DND-41 (cell line): ENCODE data around the gene CPED1.

Source experiments
- ATAC-seq: fragments of 200-7000 bp; cut with Tn5 transposase; 3 replicates; pipeline ENCODE4 v1.9.1; 2021; ENCODE audit warnings: low read depth; ENCODE audit not compliant: insufficient read depth
- DNase-seq: peaks from one replicate; pipeline ENCODE4 v3.0.0-alpha.2; 2020
- H2AFZ ChIP-seq: 2 replicates; pipeline ENCODE4 v1.6.0; 2012; ENCODE audit warnings: low read depth, low read length
- H3K27ac ChIP-seq: 2 replicates; pipeline ENCODE4 v1.5.1; 2012; ENCODE audit warnings: low read length, inconsistent platforms
- H3K27me3 ChIP-seq: fragments of 200-600 bp; sonication (generic); 2 replicates; pipeline ENCODE4 v1.6.0; 2012; ENCODE audit warnings: low read length, mild to moderate bottlenecking, inconsistent platforms; ENCODE audit not compliant: insufficient read depth, poor library complexity
- H3K36me3 ChIP-seq: 2 replicates; pipeline ENCODE4 v1.5.1; 2012; ENCODE audit warnings: low read length, inconsistent platforms; ENCODE audit not compliant: insufficient read depth
- H3K4me1 ChIP-seq: 2 replicates; pipeline ENCODE4 v1.5.1; 2012; ENCODE audit warnings: mild to moderate bottlenecking, low read length; ENCODE audit not compliant: insufficient read depth
- H3K4me2 ChIP-seq: 2 replicates; pipeline ENCODE4 v1.6.0; 2012; ENCODE audit warnings: mild to moderate bottlenecking, moderate library complexity, low read length, inconsistent platforms; ENCODE audit not compliant: insufficient read depth
- H3K4me3 ChIP-seq, 2 experiments: fragments of 200-600 bp in 1 of 2; shearing (Covaris generic) in 1 of 2; 2 replicates each; pipeline ENCODE4 v1.5.1; 2012 to 2016; ENCODE audit warnings: inconsistent platforms in 2 of 2, low read length in 2 of 2, mild to moderate bottlenecking in 2 of 2, low read depth in 1 of 2, moderate library complexity in 1 of 2
- H3K79me2 ChIP-seq: 2 replicates; pipeline ENCODE4 v1.6.0; 2012; ENCODE audit warnings: low read length, inconsistent platforms; ENCODE audit not compliant: insufficient read depth
- H3K9ac ChIP-seq: 2 replicates; pipeline ENCODE4 v1.6.0; 2012; ENCODE audit warnings: low read depth, mild to moderate bottlenecking, inconsistent platforms, low read length, moderate library complexity
- H3K9me3 ChIP-seq: 2 replicates; pipeline ENCODE4 v1.5.1; 2012; ENCODE audit warnings: low read length, moderate library complexity, mild to moderate bottlenecking, inconsistent platforms; ENCODE audit not compliant: insufficient read depth, severe bottlenecking
- H4K20me1 ChIP-seq: 2 replicates; pipeline ENCODE4 v1.6.0; 2012; ENCODE audit warnings: low read length; ENCODE audit not compliant: insufficient read depth
- EZH2 ChIP-seq: IDR thresholded peaks from 3 replicates; pipeline ENCODE4 v1.6.1; 2012; ENCODE audit warnings: borderline replicate concordance, low read depth, mild to moderate bottlenecking, moderate library complexity, low read length, inconsistent platforms; ENCODE audit not compliant: severe bottlenecking
- TF ChIP-seq, protein P1 (sequence below): IDR thresholded peaks from 2 replicates; pipeline ENCODE4 v1.5.1; 2012; ENCODE audit warnings: borderline replicate concordance, low read length, moderate library complexity, mild to moderate bottlenecking; ENCODE audit not compliant: poor library complexity, severe bottlenecking; ENCODE audit errors: extremely low read depth

CPED1 gene

DNA sequence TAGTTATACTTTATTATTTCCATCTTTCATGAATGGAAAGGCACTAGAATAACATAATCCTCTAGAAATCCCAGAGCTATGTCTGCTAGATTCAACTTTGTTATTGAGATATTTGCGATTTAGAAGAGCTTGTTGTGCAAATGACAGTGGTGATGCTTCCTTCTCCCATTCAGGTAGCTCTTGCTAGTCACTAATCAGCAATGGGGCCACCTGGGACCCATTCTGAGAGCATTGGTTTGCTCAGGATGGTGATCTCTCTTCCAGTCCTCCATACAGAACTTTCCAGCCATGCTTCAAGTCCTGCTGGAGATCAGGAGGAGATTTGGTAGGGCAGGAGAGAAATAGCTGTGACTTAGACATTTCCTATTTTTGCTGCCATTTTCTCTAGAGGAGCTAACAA is 274.5 kb downstream of the CPED1 start:
- TF ChIP-seq EZH2, result no peak
- TF ChIP-seq, protein P1, sequence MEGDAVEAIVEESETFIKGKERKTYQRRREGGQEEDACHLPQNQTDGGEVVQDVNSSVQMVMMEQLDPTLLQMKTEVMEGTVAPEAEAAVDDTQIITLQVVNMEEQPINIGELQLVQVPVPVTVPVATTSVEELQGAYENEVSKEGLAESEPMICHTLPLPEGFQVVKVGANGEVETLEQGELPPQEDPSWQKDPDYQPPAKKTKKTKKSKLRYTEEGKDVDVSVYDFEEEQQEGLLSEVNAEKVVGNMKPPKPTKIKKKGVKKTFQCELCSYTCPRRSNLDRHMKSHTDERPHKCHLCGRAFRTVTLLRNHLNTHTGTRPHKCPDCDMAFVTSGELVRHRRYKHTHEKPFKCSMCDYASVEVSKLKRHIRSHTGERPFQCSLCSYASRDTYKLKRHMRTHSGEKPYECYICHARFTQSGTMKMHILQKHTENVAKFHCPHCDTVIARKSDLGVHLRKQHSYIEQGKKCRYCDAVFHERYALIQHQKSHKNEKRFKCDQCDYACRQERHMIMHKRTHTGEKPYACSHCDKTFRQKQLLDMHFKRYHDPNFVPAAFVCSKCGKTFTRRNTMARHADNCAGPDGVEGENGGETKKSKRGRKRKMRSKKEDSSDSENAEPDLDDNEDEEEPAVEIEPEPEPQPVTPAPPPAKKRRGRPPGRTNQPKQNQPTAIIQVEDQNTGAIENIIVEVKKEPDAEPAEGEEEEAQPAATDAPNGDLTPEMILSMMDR, result no peak
- no peaks in the 10 kb centered on the region for H4K20me1 ChIP-seq
- no peak overlapping the region for H3K27ac ChIP-seq
- no peak overlapping the region for H3K4me3 ChIP-seq
- no peaks in the 10 kb centered on the region for H3K79me2 ChIP-seq
- H3K27me3 ChIP-seq, result no peaks in the 10 kb centered on the region
- no peaks in the 10 kb centered on the region for H3K4me1 ChIP-seq
- no peak for ATAC-seq
- no peak overlapping the region for H3K4me2 ChIP-seq
- no peak for DNase-seq
- no peak overlapping the region for H2AFZ ChIP-seq
- no peak overlapping the region for H3K9ac ChIP-seq
- H3K9me3 ChIP-seq, result no peaks in the 10 kb centered on the region
- H3K36me3 ChIP-seq, result no peaks in the 10 kb centered on the region

DNA sequence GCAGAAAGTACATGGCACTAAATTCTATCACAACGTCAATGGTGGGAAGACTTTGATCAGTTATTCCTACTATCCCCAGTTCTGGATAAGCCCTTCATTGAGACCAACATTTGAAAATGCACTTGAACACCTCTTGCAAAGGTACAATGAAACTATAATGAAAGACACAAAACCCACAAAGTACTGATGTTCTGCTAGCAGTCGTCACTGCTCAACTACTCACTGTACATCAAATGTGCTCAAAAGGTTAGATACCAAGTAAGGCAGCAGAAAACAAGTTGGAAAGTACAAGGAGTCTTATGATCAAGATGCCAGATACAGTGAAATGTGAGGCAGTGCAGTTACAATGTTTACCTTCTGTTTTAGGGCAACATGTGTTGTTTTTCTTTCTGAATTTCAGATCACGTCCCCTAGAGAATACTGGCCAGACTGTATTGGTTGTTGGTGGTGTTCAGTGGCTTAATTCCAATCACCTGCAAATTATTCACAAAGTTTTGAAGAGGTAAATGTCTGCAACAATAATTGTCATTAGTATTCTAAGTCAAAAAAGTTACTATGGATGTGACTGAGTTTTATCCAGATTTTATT is 277.9 kb downstream of the CPED1 start:
- ATAC-seq (no peak), DNase-seq (no peak)
- no peak for TF ChIP-seq EZH2
- TF ChIP-seq, protein P1, result no peak
- H3K4me2 ChIP-seq, result no peak overlapping the region
- H4K20me1 ChIP-seq, result no peaks in the 10 kb centered on the region
- no peak overlapping the region for H3K4me3 ChIP-seq
- no peak overlapping the region for H2AFZ ChIP-seq
- H3K79me2 ChIP-seq, result no peaks in the 10 kb centered on the region
- H3K27ac ChIP-seq, result no peak overlapping the region
- H3K27me3 ChIP-seq, result no peaks in the 10 kb centered on the region
- H3K4me1 ChIP-seq, result no peaks in the 10 kb centered on the region
- H3K9ac ChIP-seq, result no peak overlapping the region
- H3K36me3 ChIP-seq, result no peaks in the 10 kb centered on the region
- no peaks in the 10 kb centered on the region for H3K9me3 ChIP-seq

DNA sequence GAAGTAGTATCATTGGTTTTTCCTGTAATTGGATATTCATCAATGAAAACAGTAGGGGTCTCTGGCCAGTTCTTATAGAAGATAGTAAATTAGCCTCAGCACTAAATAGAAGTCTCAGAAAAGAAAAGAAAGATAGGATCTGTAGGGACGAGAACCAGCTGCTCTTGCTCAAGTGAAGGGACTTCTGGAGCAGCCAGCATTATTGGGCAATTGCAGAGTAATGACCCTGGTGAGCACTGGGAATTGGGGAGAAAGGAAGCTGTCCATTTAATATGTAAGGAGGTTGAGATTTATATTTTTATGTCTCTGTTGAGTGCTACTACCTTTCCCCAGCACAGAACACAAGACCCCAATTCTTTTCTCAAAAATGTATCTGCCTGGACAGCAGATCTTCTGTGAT is 279.1 kb downstream of the CPED1 start:
- Histone ChIP-seq H4K20me1 (no peaks in the 10 kb centered on the region), H3K4me1 (no peaks in the 10 kb centered on the region), H3K36me3 (no peaks in the 10 kb centered on the region), H3K79me2 (no peaks in the 10 kb centered on the region), H3K4me3 (no peak overlapping the region), H3K27ac (no peak overlapping the region), H3K9me3 (no peaks in the 10 kb centered on the region), H3K9ac (no peak overlapping the region), H3K27me3 (no peaks in the 10 kb centered on the region), H3K4me2 (no peak overlapping the region), H2AFZ (no peak overlapping the region)
- no peak for DNase-seq
- TF ChIP-seq, protein P1, result no peak
- ATAC-seq, result no peak

DNA sequence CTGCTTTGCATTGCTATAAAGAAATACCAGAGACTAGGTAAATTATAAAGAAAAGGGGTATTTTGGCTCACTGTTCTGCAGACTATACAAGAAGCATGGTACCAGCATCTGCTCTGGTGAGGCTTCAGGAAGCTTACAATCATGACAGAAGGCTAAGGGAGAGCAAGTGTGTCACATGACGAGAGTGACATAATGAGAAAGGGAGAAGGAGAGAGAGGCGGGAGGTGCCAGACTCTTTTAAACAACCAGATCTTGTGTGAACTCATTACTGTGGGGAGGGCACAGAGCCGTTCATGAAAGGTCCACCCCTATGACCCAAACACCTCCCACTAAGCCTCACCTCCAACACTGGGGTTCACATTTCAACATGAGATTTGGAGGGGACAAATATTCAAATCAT is 281.3 kb downstream of the CPED1 start:
- no peak for ATAC-seq
- H3K27ac ChIP-seq, result no peak overlapping the region

More for the DNA sequence above, 281.3 kb downstream of the CPED1 start:
- no peaks in the 10 kb centered on the region for H3K27me3 ChIP-seq
- no peaks in the 10 kb centered on the region for H3K36me3 ChIP-seq
- no peaks in the 10 kb centered on the region for H3K79me2 ChIP-seq
- H4K20me1 ChIP-seq, result no peaks in the 10 kb centered on the region
- no peak overlapping the region for H3K4me2 ChIP-seq
- DNase-seq, result no peak
- H3K4me1 ChIP-seq, result peaks cover 17% of the 10 kb centered on the region
- no peak overlapping the region for H2AFZ ChIP-seq
- no peak overlapping the region for H3K9ac ChIP-seq
- H3K4me3 ChIP-seq, result no peak overlapping the region
- TF ChIP-seq, protein P1, result no peak
- TF ChIP-seq EZH2, result no peak
- no peaks in the 10 kb centered on the region for H3K9me3 ChIP-seq
